Activated CD4-positive, CD25-positive, alpha-beta regulatory T cell treated with anti-CD3 and anti-CD28 coated beads, Interleukin-2, amount 50 U/mL, for 24 hours (primary cell): ENCODE data around the gene CSRP1.

Experiments
- ATAC-seq, 2 donors: fragments of 150-1000 bp; cut with Tn5 transposase; one replicate each; pipeline ENCODE4 v1.10.0; 2021; ENCODE audit warnings: mild to moderate bottlenecking in 1 of 2, moderate library complexity in 1 of 2

Gene CSRP1

GRCh38 chr1:201450721-201451291, 56.1 kb downstream of the CSRP1 start:
- ATAC-seq = no peak

- ATAC-seq = no peak
Observed at GRCh38 chr1:201448990-201449389, 57.9 kb downstream of the CSRP1 start.

GRCh38 chr1:201447903-201448871, 58.7 kb downstream of the CSRP1 start:
- peak; percentile 76 to 77 for ATAC-seq

GRCh38 chr1:201445310-201445709, 61.6 kb downstream of the CSRP1 start:
- no peak for ATAC-seq

- no peak for ATAC-seq
Observed at GRCh38 chr1:201444792-201445191, 62.1 kb downstream of the CSRP1 start.

- no peak for ATAC-seq
Observed at GRCh38 chr1:201443747-201444146, 63.2 kb downstream of the CSRP1 start.

GRCh38 chr1:201436969-201437368, 70.0 kb downstream of the CSRP1 start:
- no peak for ATAC-seq

- ATAC-seq = no peak
Observed at GRCh38 chr1:201436393-201436792, 70.5 kb downstream of the CSRP1 start.

- ATAC-seq = no peak
Observed at GRCh38 chr1:201434266-201434665, 72.7 kb downstream of the CSRP1 start.

- ATAC-seq = no peak
Observed at GRCh38 chr1:201433609-201434008, 73.3 kb downstream of the CSRP1 start.
